EL (cell line): Measurements from ENCODE around the gene UQCC3.

Experiments used
- DNase-seq: peaks from one replicate; pipeline ENCODE4 v3.0.0-alpha.2; 2016

Gene UQCC3

DNA sequence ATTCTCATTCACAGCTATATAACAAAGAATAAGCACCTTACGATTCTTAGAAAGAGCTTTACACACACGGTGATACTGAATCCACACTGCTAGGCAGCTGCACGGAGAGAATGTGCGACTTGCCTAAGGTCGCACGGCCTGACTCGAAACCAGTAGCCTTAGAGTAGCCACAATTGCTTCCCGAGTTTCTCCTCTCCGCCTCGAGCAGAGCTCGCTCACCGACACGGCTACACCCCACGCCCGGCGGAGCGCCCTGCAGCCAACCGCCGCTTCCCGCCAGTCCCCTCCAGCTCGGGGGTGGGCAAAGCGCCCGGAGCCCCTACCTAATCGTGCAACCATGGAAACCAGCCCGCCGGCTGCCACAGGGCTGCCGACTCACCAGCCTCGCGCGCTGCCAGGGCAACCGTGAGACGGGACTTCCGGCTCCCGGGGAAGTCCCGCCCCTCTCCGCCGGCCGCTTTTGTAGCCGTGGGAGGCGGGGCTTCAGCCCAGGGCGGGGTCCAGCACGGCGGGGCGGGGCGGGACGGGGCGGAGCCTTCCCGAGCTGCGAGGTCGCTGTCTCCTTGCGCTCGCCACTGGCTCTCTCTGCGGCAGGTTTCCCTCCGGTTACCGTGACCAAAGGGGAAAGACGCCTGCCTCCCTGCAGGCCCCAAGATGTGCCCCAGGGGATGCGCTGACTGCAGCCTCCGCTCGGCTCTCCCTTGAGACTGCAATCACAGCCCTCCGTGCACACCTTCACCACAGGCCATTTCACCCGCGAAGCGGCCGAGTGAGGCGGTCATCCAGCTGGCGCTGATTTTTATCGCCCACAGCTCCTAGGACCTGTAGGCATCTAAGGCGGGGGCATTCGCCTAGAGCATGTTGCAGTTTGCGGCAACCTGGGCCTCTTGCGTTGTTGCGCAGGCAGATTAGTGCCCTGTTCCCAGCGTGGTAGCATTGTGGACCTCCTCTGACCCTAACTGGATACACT is 34.7 kb downstream of the UQCC3 start:
- peak; percentile 95 for DNase-seq

GRCh38 chr11:62706850-62707247 is 35.4 kb downstream of the UQCC3 start:
- DNase-seq: no peak

- no peak for DNase-seq
Observed at GRCh38 chr11:62707277-62707861, 35.9 kb downstream of the UQCC3 start, which contains the start of the genes BSCL2 and GNG3. TSS of gene BSCL2 (minus strand) at chr11:62707424. CDS start at chr11:62707195, 229 bp downstream. TSS of gene GNG3 (plus strand) at chr11:62707676. CDS start at chr11:62708296, 620 bp downstream.

DNA sequence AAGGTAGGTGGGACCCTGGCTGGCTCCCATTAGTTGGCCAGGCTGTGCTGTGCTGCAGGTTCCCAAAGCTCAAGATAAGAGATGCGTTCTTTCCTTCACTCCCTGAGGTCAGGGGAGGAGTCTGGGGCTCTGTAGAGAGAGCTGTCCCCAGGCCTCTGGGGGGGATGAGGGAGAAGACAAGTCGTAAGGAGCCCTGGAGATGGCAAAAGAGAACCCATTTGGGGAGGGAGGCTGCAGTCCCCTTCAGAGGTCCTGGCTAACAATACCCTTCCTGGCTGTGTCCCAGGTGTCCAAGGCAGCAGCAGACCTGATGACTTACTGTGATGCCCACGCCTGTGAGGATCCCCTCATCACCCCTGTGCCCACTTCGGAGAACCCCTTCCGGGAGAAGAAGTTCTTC is 36.9 kb downstream of the UQCC3 start:
- DNase-seq: no peak

DNA sequence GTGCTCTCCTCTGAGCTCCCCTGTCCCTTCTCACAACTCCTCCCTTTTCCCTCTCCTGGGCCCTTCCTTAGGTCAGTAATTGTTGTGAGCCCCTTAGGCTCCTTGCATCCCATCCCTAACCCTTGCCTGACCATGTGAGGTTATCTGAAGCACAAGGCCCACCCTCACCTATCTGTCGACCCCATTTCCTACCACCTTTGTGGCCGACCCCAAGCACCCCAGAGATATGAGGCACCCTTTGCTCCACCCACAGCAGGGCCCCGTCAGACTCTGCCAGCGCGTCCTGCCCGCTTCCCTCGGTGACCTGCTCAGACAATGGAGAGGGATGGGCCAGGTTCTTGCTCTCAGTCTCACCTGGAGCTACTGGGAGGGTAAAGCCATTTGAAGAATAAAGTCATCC is 37.3 kb downstream of the UQCC3 start:
- no peak for DNase-seq

GRCh38 chr11:62709247-62710000 is 38.0 kb downstream of the UQCC3 start:
- DNase-seq: peak; percentile 98

DNA sequence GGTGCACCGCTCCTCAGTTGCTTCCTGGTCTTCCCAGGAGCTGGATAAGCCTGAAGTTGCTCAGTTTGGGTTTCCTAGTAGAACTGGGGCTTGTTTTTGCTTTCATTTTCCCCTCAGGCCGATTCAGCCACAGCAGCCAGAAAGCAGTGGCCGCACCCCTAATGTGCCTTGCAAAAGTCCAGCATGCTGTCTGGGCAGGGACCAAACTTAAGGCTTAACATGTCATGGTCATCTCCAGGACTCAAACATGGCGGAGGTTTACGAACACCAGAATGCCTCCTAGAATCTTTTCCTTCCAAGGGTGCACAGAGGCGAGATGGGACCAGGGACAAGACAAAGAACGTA is 38.5 kb downstream of the UQCC3 start:
- peak; percentile 60 for DNase-seq

DNA sequence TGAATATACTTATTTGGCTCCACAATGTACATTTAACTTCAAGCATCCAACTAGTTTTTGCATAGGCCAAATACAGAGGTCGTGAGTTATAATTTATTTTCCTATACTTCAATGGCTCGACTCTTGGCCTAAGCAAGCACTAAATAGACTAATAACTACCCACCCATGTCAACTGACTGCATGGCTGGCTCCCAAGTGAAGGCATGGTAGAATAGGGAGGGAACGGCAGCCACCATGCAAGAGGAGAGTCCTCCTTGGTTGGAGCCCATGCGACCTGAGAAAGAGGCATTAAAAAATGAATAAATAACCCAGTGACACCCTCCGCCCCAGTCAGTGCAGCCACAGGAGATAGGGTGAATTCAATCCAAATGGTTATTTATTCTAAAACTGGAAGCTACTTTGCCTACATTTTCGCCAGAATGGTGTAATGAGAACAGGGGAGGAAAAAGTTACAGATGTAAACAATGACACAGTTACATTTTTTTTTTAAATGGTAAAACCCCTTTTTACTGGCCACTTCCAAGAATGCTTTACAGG is 40.9 kb downstream of the UQCC3 start:
- no peak for DNase-seq

- no peak for DNase-seq
Observed at GRCh38 chr11:62712861-62713260, 41.4 kb downstream of the UQCC3 start.

DNA sequence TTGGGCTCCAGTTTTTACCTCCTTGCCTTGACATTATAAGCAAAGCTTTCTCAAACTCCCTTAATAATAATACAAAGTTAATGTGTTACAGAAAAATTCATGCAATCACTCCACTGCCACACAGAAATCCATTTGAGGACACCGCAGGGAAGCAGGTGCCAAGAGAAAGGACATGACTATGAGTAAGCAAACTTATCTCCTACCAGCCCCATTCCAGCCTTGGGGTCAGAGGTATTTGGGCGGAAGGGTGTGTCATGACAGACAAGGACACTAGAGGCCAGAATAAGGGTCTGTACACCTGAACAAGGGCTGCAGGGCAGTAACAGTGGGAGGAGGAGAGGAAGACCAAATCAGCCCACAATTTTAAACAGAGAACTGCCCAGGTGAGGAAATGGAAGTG is 41.9 kb downstream of the UQCC3 start:
- no peak for DNase-seq

GRCh38 chr11:62715150-62716130 is 44.0 kb downstream of the UQCC3 start:
- no peak for DNase-seq

- no peak for DNase-seq
Observed at GRCh38 chr11:62716206-62716605, 44.7 kb downstream of the UQCC3 start.

DNA sequence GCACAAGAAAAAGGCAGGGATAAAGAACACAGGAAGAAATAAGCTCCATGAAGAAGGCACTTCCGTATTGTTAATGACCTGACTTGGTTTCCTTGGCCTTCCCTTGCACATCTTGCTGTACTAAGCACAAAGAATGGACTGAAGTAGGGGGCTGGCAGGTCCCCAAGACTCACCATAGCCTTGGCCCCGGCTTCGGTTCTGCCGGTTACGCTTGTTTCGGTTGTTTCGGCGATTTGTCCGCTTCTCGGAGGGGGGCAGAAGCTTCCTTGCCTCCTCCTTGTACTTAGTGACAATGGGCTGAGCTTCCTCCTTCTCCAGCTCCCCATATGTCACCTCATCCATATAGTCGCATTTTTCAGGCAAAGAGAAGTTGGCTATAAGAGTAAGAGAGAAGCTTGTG is 45.3 kb downstream of the UQCC3 start:
- no peak for DNase-seq

DNA sequence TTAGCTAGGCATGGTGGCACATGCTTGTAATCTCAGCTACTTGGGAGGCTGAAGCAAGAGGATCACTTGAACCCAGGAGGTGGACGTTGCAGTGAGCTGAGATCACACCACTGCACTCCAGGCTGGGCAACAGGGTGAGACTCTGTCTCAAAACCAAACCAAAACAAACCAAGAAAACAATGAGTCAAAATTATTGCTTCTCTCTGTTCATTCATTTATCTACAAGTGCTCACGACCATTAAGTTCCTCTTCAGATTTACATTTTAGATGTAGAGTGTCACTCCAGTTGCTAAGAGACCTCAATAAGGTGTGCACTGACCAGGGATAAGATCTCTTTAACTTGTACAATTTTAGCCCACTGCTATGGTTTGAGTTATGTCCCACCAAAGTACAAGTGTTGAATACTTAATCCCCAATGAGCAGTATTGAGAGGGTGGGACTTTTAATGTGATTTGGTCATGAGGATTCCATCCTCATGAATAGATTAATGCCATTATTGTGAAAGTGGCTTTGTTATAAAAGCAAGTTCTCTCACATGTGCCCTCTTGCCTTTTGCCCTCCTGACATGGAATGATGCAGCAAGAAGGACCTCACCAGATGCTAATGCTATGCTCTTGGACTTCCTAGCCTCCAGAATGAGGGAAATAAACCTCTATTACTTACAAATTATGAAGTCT is 48.0 kb downstream of the UQCC3 start:
- DNase-seq: no peak

DNA sequence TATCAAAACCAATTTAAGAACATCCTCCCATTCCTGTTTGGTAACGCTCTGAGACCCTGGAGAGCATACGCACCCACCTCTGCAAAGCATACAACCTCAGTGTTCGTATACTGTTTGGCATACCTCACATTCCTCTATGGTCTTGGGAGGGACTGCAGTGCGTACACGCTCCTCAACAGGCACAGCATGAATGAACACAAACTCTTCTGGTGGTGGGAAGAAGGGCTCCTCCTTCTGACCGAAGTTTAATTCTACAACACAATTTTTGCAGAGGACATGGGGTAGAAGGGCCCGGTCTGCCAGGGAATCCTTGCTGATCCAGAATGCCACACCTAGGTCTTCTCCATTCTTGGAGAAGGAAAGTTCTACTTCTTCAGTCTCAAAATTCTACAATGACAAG is 50.5 kb downstream of the UQCC3 start:
- DNase-seq: peak; percentile 32
